H1 (cell line): ENCODE results near the gene OR2T11. TPM values are rescaled to one million over a fixed set of nuclear protein-coding genes. Genes with fewer than 3 reads are reported as not detected.

Experiments
- PHF8 ChIP-seq: fragments of 200-600 bp; sonication (generic); conservative IDR thresholded peaks from 2 replicates; pipeline ENCODE4 v1.7.1; 2012; ENCODE audit warnings: low read depth, mild to moderate bottlenecking, inconsistent platforms, low read length, moderate library complexity
- RFX5 ChIP-seq: IDR thresholded peaks from 2 replicates; pipeline ENCODE4 v1.6.1; 2011; ENCODE audit warnings: low read depth, low read length, improper control_type of control experiment, borderline replicate concordance
- polyA plus RNA-seq, 7 experiments: library from polyadenylated mRNA; depleted of rRNA in 3 of 7; stranded (reverse) in 5 of 7; unstranded in 2 of 7; fragments of >200 nt in 5 of 7; fragments of 200-250 nt in 2 of 7; gene quantifications; 1 replicate in 5 of 7; 2 replicates in 1 of 7; 4 replicates in 1 of 7; pipeline versions ENCODE4 v1.2.1 to v1.2.3, GENCODE V29; 2011 to 2013; ENCODE audit warnings: missing spikeins in 2 of 7, mixed read lengths in 2 of 7
- total RNA-seq: library from RNA; stranded (reverse); fragmentation: NEBNext Ultra II Directional; extraction: Animal tissue kit (Norgen Biotek cat#: 25700); gene quantifications from 2 replicates; pipeline ENCODE4 v1.2.1, GENCODE V29; 2021
- TF ChIP-seq, protein P1 (sequence below): fragments of 300-600 bp; sonication (generic); IDR thresholded peaks from 2 replicates; pipeline ENCODE4 v1.7.1; 2012; ENCODE audit warnings: low read length, moderate library complexity, mild to moderate bottlenecking, inconsistent platforms; ENCODE audit not compliant: insufficient replicate concordance

The OR2T11 gene
- total and polyA plus RNA-seq, 2 of the 8 experiments (the other 6 are each of a cell fraction or from before 2014, with no cell fraction given), result not detected

DNA sequence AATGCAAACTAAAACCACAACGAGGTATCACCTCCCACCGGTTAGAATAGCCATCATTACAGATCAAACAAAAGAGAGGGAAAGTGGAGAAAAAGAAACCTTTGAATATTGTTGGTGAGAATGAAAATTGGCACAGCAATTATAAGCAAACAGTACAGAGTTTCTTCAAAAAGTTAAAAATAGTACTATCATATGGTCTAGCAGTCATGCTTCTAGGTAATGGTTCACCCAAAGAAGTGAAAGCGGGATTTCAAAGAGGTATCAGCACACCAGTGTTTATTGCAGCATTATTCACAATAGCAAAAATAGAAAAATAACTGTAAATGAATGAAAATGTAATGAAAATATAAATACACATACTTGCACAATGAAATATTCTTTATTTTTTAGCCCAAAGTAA lies 45.6 kb downstream of the OR2T11 start (continued):
- TF ChIP-seq, protein P1, sequence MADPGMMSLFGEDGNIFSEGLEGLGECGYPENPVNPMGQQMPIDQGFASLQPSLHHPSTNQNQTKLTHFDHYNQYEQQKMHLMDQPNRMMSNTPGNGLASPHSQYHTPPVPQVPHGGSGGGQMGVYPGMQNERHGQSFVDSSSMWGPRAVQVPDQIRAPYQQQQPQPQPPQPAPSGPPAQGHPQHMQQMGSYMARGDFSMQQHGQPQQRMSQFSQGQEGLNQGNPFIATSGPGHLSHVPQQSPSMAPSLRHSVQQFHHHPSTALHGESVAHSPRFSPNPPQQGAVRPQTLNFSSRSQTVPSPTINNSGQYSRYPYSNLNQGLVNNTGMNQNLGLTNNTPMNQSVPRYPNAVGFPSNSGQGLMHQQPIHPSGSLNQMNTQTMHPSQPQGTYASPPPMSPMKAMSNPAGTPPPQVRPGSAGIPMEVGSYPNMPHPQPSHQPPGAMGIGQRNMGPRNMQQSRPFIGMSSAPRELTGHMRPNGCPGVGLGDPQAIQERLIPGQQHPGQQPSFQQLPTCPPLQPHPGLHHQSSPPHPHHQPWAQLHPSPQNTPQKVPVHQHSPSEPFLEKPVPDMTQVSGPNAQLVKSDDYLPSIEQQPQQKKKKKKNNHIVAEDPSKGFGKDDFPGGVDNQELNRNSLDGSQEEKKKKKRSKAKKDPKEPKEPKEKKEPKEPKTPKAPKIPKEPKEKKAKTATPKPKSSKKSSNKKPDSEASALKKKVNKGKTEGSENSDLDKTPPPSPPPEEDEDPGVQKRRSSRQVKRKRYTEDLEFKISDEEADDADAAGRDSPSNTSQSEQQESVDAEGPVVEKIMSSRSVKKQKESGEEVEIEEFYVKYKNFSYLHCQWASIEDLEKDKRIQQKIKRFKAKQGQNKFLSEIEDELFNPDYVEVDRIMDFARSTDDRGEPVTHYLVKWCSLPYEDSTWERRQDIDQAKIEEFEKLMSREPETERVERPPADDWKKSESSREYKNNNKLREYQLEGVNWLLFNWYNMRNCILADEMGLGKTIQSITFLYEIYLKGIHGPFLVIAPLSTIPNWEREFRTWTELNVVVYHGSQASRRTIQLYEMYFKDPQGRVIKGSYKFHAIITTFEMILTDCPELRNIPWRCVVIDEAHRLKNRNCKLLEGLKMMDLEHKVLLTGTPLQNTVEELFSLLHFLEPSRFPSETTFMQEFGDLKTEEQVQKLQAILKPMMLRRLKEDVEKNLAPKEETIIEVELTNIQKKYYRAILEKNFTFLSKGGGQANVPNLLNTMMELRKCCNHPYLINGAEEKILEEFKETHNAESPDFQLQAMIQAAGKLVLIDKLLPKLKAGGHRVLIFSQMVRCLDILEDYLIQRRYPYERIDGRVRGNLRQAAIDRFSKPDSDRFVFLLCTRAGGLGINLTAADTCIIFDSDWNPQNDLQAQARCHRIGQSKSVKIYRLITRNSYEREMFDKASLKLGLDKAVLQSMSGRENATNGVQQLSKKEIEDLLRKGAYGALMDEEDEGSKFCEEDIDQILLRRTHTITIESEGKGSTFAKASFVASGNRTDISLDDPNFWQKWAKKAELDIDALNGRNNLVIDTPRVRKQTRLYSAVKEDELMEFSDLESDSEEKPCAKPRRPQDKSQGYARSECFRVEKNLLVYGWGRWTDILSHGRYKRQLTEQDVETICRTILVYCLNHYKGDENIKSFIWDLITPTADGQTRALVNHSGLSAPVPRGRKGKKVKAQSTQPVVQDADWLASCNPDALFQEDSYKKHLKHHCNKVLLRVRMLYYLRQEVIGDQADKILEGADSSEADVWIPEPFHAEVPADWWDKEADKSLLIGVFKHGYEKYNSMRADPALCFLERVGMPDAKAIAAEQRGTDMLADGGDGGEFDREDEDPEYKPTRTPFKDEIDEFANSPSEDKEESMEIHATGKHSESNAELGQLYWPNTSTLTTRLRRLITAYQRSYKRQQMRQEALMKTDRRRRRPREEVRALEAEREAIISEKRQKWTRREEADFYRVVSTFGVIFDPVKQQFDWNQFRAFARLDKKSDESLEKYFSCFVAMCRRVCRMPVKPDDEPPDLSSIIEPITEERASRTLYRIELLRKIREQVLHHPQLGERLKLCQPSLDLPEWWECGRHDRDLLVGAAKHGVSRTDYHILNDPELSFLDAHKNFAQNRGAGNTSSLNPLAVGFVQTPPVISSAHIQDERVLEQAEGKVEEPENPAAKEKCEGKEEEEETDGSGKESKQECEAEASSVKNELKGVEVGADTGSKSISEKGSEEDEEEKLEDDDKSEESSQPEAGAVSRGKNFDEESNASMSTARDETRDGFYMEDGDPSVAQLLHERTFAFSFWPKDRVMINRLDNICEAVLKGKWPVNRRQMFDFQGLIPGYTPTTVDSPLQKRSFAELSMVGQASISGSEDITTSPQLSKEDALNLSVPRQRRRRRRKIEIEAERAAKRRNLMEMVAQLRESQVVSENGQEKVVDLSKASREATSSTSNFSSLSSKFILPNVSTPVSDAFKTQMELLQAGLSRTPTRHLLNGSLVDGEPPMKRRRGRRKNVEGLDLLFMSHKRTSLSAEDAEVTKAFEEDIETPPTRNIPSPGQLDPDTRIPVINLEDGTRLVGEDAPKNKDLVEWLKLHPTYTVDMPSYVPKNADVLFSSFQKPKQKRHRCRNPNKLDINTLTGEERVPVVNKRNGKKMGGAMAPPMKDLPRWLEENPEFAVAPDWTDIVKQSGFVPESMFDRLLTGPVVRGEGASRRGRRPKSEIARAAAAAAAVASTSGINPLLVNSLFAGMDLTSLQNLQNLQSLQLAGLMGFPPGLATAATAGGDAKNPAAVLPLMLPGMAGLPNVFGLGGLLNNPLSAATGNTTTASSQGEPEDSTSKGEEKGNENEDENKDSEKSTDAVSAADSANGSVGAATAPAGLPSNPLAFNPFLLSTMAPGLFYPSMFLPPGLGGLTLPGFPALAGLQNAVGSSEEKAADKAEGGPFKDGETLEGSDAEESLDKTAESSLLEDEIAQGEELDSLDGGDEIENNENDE, result no peak
- no peak for TF ChIP-seq PHF8
- TF ChIP-seq RFX5, result no peak
- TF ChIP-seq, all 59 proteins: peak for 0
